WTC11 (cell line): Measurements from ENCODE around the gene PARP4. TPM values are rescaled to one million over a fixed set of nuclear protein-coding genes. Genes with fewer than 3 reads are reported as not detected.

Experiments
- ATAC-seq: fragments of 200-7000 bp; cut with Tn5 transposase; 2 replicates; pipeline ENCODE4 v1.10.0; 2021; ENCODE audit warnings: mild to moderate bottlenecking, moderate library complexity
- CTCF ChIA-PET: fragments of 300-600 bp; sonication (Branson Sonifier 250); formaldehyde crosslinking; loops from one replicate; lab custom pipeline; 2021; ENCODE audit warnings: antibody characterized with exemption; lab: Charles Lee
- POLR2A ChIA-PET: fragments of 350-600 bp; sonication (Branson Sonifier 250); formaldehyde crosslinking; loops from one replicate; lab custom pipeline; 2021; ENCODE audit warnings: antibody characterized with exemption; lab: Charles Lee
- DNase-seq: peaks from one replicate; pipeline ENCODE4 v3.0.0; 2021; ENCODE audit warnings: low spot score
- H3K27ac Mint-ChIP-seq: 2 replicates; pipeline ENCODE4 v1.8.0; 2021; ENCODE audit warnings: mixed read lengths
- H3K27me3 Mint-ChIP-seq: 2 replicates; pipeline ENCODE4 v1.8.0; 2021; ENCODE audit warnings: low read depth, mild to moderate bottlenecking, moderate library complexity, mixed read lengths
- H3K36me3 Mint-ChIP-seq: 2 replicates; pipeline ENCODE4 v1.8.0; 2021; ENCODE audit warnings: mixed read lengths
- H3K4me1 Mint-ChIP-seq: 2 replicates; pipeline ENCODE4 v1.8.0; 2022; ENCODE audit warnings: mixed read lengths
- H3K4me3 Mint-ChIP-seq: 2 replicates; pipeline ENCODE4 v1.8.0; 2021; ENCODE audit warnings: mild to moderate bottlenecking, moderate library complexity, mixed read lengths
- H3K9me3 Mint-ChIP-seq: 2 replicates; pipeline ENCODE4 v1.8.0; 2021; ENCODE audit warnings: mixed read lengths
- HMGA2 ChIP-seq: fragments of 250-450 bp; sonication (Bioruptor Pico); IDR thresholded peaks from 2 replicates; pipeline ENCODE4 v1.4.0; 2021; ENCODE audit warnings: mild to moderate bottlenecking, moderate library complexity
- OVOL2 ChIP-seq: fragments of 250-450 bp; sonication (Bioruptor Pico); IDR thresholded peaks from 2 replicates; pipeline ENCODE4 v1.9.0; 2021; ENCODE audit warnings: mild to moderate bottlenecking, borderline replicate concordance
- STAT6 ChIP-seq: sonication (generic); formaldehyde crosslinking; conservative IDR thresholded peaks from 2 replicates; pipeline ENCODE4 v1.8.1; 2023; ENCODE audit warnings: mild to moderate bottlenecking, low read depth, missing genetic modification reagents, moderate library complexity
- ZNF219 ChIP-seq: sonication (generic); formaldehyde crosslinking; IDR thresholded peaks from 2 replicates; pipeline ENCODE4 v1.8.0; 2023; ENCODE audit warnings: missing genetic modification reagents, mild to moderate bottlenecking, borderline replicate concordance
- ZNF532 ChIP-seq: fragments of 250-450 bp; sonication (Bioruptor Pico); IDR thresholded peaks from 2 replicates; pipeline ENCODE4 v1.9.0; 2021; ENCODE audit warnings: mild to moderate bottlenecking, borderline replicate concordance
- total RNA-seq: library from RNA; stranded (reverse); gene quantifications from 3 replicates; pipeline ENCODE4 v1.2.3, GENCODE V29; 2021
- TF ChIP-seq, protein P1 (sequence below): fragments of 250-450 bp; sonication (Bioruptor Pico); IDR thresholded peaks from 2 replicates; pipeline ENCODE4 v1.9.0; 2021; ENCODE audit warnings: moderate library complexity, mild to moderate bottlenecking, inconsistent platforms, borderline replicate concordance
- TF ChIP-seq, protein P2 (sequence below): sonication (generic); formaldehyde crosslinking; IDR thresholded peaks from 2 replicates; pipeline ENCODE4 v1.8.0; 2022; ENCODE audit warnings: mild to moderate bottlenecking, missing genetic modification reagents
- TF ChIP-seq, protein P3 (sequence below): sonication (generic); formaldehyde crosslinking; IDR thresholded peaks from 2 replicates; pipeline ENCODE4 v1.8.0; 2023; ENCODE audit warnings: missing genetic modification reagents, mild to moderate bottlenecking, borderline replicate concordance
- TF ChIP-seq, protein P4 (sequence below): sonication (generic); formaldehyde crosslinking; IDR thresholded peaks from 2 replicates; pipeline ENCODE4 v1.8.1; 2023; ENCODE audit warnings: mild to moderate bottlenecking, missing genetic modification reagents, moderate library complexity
- TF ChIP-seq, protein P5 (sequence below): sonication (generic); formaldehyde crosslinking; IDR thresholded peaks from 2 replicates; pipeline ENCODE4 v1.8.1; 2023; ENCODE audit warnings: mild to moderate bottlenecking, missing genetic modification reagents, moderate library complexity

The PARP4 gene
- total RNA-seq, 1 experiment from 2014 or later: 30.7 TPM

GRCh38 chr13:24495151-24495729, 17.3 kb downstream of the PARP4 start (continued):
- TF ChIP-seq, protein P1, sequence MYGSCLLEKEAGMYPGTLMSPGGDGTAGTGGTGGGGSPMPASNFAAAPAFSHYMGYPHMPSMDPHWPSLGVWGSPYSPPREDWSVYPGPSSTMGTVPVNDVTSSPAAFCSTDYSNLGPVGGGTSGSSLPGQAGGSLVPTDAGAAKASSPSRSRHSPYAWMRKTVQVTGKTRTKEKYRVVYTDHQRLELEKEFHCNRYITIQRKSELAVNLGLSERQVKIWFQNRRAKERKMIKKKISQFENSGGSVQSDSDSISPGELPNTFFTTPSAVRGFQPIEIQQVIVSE: no peak
- no peak for TF ChIP-seq ZNF219 (CRISPR knock-in tag)

DNA sequence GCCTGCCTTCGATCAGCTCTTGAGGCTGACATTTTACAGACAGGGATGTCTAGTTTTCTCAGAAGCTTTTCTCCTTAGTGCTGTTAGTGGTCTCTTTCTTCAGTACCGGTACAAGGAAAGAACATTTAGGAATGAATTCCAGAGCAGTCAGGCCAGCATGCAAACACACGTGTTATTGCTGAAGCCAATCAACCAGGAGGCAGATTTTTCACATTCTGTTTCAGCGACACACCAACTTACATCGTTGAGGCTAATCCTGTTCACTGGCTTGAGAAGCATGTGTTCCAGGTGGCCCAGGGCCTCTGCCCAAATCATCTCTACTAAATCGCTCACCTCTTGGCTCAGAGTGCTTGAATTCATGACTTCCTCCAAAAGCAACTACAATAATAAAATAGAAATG, 19.2 kb downstream of the PARP4 start:
- ATAC-seq: no peak
- peaks cover 3% of the 10 kb centered on the region; the same call in 1 of the 2 replicates for H3K9me3 Mint-ChIP-seq
- DNase-seq: no peak
- no peak overlapping the region for H3K27ac Mint-ChIP-seq
- TF ChIP-seq, protein P2, sequence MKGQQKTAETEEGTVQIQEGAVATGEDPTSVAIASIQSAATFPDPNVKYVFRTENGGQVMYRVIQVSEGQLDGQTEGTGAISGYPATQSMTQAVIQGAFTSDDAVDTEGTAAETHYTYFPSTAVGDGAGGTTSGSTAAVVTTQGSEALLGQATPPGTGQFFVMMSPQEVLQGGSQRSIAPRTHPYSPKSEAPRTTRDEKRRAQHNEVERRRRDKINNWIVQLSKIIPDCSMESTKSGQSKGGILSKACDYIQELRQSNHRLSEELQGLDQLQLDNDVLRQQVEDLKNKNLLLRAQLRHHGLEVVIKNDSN: no peak
- TF ChIP-seq OVOL2 (CRISPR knock-in tag): no peak
- TF ChIP-seq, protein P3, sequence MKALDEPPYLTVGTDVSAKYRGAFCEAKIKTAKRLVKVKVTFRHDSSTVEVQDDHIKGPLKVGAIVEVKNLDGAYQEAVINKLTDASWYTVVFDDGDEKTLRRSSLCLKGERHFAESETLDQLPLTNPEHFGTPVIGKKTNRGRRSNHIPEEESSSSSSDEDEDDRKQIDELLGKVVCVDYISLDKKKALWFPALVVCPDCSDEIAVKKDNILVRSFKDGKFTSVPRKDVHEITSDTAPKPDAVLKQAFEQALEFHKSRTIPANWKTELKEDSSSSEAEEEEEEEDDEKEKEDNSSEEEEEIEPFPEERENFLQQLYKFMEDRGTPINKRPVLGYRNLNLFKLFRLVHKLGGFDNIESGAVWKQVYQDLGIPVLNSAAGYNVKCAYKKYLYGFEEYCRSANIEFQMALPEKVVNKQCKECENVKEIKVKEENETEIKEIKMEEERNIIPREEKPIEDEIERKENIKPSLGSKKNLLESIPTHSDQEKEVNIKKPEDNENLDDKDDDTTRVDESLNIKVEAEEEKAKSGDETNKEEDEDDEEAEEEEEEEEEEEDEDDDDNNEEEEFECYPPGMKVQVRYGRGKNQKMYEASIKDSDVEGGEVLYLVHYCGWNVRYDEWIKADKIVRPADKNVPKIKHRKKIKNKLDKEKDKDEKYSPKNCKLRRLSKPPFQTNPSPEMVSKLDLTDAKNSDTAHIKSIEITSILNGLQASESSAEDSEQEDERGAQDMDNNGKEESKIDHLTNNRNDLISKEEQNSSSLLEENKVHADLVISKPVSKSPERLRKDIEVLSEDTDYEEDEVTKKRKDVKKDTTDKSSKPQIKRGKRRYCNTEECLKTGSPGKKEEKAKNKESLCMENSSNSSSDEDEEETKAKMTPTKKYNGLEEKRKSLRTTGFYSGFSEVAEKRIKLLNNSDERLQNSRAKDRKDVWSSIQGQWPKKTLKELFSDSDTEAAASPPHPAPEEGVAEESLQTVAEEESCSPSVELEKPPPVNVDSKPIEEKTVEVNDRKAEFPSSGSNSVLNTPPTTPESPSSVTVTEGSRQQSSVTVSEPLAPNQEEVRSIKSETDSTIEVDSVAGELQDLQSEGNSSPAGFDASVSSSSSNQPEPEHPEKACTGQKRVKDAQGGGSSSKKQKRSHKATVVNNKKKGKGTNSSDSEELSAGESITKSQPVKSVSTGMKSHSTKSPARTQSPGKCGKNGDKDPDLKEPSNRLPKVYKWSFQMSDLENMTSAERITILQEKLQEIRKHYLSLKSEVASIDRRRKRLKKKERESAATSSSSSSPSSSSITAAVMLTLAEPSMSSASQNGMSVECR (CRISPR knock-in tag): no peak
- TF ChIP-seq, protein P4, sequence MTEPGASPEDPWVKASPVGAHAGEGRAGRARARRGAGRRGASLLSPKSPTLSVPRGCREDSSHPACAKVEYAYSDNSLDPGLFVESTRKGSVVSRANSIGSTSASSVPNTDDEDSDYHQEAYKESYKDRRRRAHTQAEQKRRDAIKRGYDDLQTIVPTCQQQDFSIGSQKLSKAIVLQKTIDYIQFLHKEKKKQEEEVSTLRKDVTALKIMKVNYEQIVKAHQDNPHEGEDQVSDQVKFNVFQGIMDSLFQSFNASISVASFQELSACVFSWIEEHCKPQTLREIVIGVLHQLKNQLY (CRISPR knock-in tag): no peak
- TF ChIP-seq, protein P5, sequence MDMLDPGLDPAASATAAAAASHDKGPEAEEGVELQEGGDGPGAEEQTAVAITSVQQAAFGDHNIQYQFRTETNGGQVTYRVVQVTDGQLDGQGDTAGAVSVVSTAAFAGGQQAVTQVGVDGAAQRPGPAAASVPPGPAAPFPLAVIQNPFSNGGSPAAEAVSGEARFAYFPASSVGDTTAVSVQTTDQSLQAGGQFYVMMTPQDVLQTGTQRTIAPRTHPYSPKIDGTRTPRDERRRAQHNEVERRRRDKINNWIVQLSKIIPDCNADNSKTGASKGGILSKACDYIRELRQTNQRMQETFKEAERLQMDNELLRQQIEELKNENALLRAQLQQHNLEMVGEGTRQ (CRISPR knock-in tag): no peak
- TF ChIP-seq STAT6 (CRISPR knock-in tag): no peak
- TF ChIP-seq HMGA2: no peak
- TF ChIP-seq ZNF532 (CRISPR knock-in tag): no peak
- H3K4me3 Mint-ChIP-seq: no peak overlapping the region
- peaks cover 79% of the 10 kb centered on the region for H3K36me3 Mint-ChIP-seq
- ChIA-PET POLR2A (no interaction called here), CTCF (no interaction called here)
- no peaks in the 10 kb centered on the region for H3K27me3 Mint-ChIP-seq
- H3K4me1 Mint-ChIP-seq: no peaks in the 10 kb centered on the region
